Activated CD4-positive, alpha-beta memory T cell treated with anti-CD3 and anti-CD28 coated beads for 36 hours (primary cell): ENCODE measurements around the gene CPEB1. TPM values are rescaled to one million over a fixed set of nuclear protein-coding genes. Genes with fewer than 3 reads are reported as not detected.

ENCODE experiments used
- CTCF ChIA-PET: fragments of 350-600 bp; sonication (Branson Sonifier 250); formaldehyde crosslinking; loops from one replicate; lab custom pipeline; 2021; ENCODE audit warnings: antibody characterized with exemption, inconsistent platforms; lab: Charles Lee
- POLR2A ChIA-PET: fragments of 350-600 bp; sonication (Branson Sonifier 250); formaldehyde crosslinking; loops from one replicate; lab custom pipeline; 2021; ENCODE audit warnings: antibody characterized with exemption; lab: Charles Lee
- DNase-seq: peaks from one replicate; pipeline ENCODE4 v3.0.0-alpha.2; 2020
- H3K27ac Mint-ChIP-seq: one replicate; pipeline ENCODE4 v1.8.0; 2021; ENCODE audit warnings: mixed read lengths
- H3K27me3 Mint-ChIP-seq: one replicate; pipeline ENCODE4 v1.8.0; 2021; ENCODE audit warnings: mixed read lengths
- H3K36me3 Mint-ChIP-seq: one replicate; pipeline ENCODE4 v1.8.0; 2021; ENCODE audit warnings: mixed read lengths
- H3K4me1 Mint-ChIP-seq: one replicate; pipeline ENCODE4 v1.8.0; 2021; ENCODE audit warnings: low read depth, mixed read lengths
- H3K4me3 Mint-ChIP-seq: one replicate; pipeline ENCODE4 v1.8.0; 2021; ENCODE audit warnings: mild to moderate bottlenecking, mixed read lengths
- H3K9me3 Mint-ChIP-seq: one replicate; pipeline ENCODE4 v1.8.0; 2021; ENCODE audit warnings: mixed read lengths
- intact Hi-C: fragments of 100-400 bp; cut with micrococcal nuclease; formaldehyde crosslinking; loops from one replicate; pipeline ENCODE4 v1.15.1; 2023
- total RNA-seq, 2 experiments: library from RNA; stranded (reverse); gene quantifications; one replicate each; pipeline ENCODE4 v1.2.3, GENCODE V29; 2021

The CPEB1 gene
- total RNA-seq, 2 experiments from 2014 or later, result 0.07 to 0.21 TPM

DNA sequence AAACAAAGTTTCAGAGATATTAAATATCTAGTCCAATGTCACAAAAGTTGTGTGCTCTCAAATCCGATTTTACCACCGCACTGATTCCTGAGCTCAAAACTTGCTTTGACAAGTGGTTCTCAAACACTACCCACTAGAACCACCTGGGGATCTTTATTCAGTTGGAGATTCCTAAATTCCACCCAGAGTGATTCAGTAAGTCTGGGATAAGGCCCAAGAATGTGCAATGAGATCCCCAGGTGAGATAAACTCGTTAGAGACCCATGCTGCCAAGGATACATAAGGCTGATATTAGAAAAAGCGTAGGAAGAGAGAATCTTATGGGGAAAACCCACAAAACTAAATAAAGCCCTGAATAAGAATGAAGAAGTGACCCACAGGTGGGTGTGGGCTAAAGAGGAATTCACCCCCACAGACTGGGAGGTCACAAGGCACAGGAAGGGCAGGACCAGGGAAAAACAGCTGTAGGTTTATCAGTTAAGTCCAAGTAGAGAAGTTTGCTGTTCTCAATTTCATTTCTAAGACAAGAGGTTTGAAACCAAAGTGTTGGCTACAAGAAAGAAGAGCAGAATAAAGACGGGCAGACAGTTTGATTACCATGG lies 95.4 kb downstream of the CPEB1 start:
- H3K36me3 Mint-ChIP-seq, result no peaks in the 10 kb centered on the region
- POLR2A ChIA-PET, result no interaction called here
- no peak overlapping the region for H3K27ac Mint-ChIP-seq
- peaks cover 4% of the 10 kb centered on the region for H3K27me3 Mint-ChIP-seq
- H3K4me3 Mint-ChIP-seq, result no peak overlapping the region
- DNase-seq, result no peak
- intact Hi-C loops, result no loop called here
- no peaks in the 10 kb centered on the region for H3K9me3 Mint-ChIP-seq
- peaks cover 3% of the 10 kb centered on the region for H3K4me1 Mint-ChIP-seq
- CTCF ChIA-PET, result no interaction called here

DNA sequence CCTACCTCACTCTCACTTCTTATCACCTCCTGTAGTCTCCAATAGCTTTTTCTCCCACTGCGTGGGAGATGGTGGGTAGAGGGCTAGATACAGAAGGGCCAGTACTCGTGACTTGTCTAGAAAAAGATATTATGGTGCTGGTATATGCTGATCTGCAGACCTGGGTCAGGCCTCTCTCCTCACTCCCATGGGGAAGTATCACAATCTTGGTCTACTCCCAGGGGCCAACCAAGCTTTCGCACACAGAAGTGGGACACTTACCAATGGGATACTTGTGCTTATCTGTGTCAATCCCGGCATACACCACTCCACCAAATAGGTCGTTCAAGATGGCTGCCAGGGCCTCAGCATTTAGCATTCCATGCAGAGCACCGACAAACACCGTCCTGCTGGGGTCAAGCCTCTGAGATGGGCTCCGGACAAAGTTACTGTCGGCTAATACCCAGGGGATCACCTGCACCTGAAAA lies 97.9 kb downstream of the CPEB1 start:
- intact Hi-C loops, result no loop called here
- no peaks in the 10 kb centered on the region for H3K36me3 Mint-ChIP-seq

DNA sequence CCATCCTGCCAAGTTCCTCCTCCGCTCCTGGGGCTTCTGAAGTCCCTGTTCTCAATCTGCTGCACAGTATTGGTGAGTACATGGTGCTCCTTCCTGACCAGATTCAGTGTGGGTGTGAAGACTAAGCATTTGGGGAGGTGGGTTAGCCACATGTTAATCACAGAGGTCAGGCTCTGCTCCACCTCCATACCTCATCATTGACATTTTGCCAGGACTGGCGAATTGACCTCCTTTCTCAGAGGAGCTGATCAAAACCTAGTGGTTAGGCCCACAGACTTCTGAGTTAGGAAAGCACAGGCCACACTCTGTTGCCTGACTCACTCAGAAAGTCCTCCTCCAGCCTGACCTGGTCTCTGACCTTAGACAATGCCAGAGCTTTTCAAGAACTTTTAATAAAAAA lies 98.5 kb downstream of the CPEB1 start:
- CTCF ChIA-PET, result interaction anchor here (1.4 to 1.5 kb wide), 2 partner anchors 9 to 18 kb away, joined by 5 to 9 read pairs; partner anchors contain the start of gene RPS17
- POLR2A ChIA-PET, result interaction anchor here (1.2 kb wide), 1 partner anchor 8 kb away, joined by 3 read pairs; the partner anchor contains the start of gene RPS17
- Mint-ChIP-seq H3K36me3 (no peaks in the 10 kb centered on the region), H3K9me3 (no peaks in the 10 kb centered on the region), H3K27ac (no peak overlapping the region), H3K27me3 (peaks cover 6% of the 10 kb centered on the region), H3K4me1 (peaks cover 3% of the 10 kb centered on the region), H3K4me3 (no peak overlapping the region)
- DNase-seq, result peak; percentile 30
- intact Hi-C loops, result no loop called here

More for the DNA sequence above, 97.9 kb downstream of the CPEB1 start:
- H3K27ac Mint-ChIP-seq, result no peak overlapping the region
- H3K4me3 Mint-ChIP-seq, result no peak overlapping the region
- CTCF ChIA-PET, result interaction anchor here (1.4 to 1.5 kb wide), 2 partner anchors 9 to 18 kb away, joined by 5 to 9 read pairs; partner anchors contain the start of gene RPS17
- no peak for DNase-seq
- peaks cover 6% of the 10 kb centered on the region for H3K27me3 Mint-ChIP-seq
- peaks cover 3% of the 10 kb centered on the region for H3K4me1 Mint-ChIP-seq
- no peaks in the 10 kb centered on the region for H3K9me3 Mint-ChIP-seq
- POLR2A ChIA-PET, result interaction anchor here (1.2 kb wide), 1 partner anchor 9 kb away, joined by 3 read pairs; the partner anchor contains the start of gene RPS17

DNA sequence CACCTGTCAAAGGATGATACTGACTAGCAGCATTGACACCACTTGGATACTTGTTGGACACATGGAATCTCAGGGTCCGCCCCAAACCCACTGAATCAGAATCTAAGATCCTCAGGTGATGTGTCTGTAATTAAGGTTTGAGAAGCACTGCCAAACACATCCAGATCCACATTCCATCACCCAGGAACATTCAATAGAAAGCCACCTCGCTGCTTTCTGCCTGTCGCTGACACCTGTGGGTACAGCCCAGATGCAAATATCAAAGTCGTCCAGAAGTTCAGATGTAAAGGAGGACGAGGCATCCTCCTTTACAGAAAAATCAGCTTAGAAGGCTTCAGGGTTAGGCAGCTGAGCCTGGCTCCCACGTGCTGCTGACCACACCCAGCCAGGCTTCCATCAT lies 101.7 kb downstream of the CPEB1 start:
- Mint-ChIP-seq H3K4me1 (peaks cover 3% of the 10 kb centered on the region), H3K36me3 (no peaks in the 10 kb centered on the region), H3K9me3 (no peaks in the 10 kb centered on the region), H3K27ac (no peak overlapping the region), H3K27me3 (peaks cover 3% of the 10 kb centered on the region), H3K4me3 (no peak overlapping the region)
- intact Hi-C loops, result no loop called here
- ChIA-PET CTCF (no interaction called here), POLR2A (no interaction called here)
- DNase-seq, result no peak

DNA sequence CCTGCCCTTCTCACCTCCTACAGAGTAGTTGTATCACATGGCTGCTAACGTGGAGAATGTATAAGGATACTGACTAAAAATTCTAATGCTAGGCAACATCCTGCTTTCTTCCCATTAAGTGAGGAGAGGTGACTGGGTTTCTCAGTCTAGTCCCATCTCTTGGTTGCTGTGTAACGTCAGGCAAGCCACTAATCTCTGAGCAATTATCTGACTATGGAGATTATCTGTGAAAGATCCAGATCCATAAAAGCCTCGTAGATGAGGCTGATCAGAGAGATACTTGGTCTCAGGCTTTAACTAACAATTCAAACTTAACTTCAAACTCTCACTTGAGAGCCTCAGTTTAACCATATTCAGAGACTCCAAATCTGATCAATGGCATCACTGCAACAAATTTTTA lies 102.2 kb downstream of the CPEB1 start:
- intact Hi-C loops, result no loop called here
- no peak for DNase-seq
- H3K36me3 Mint-ChIP-seq, result peaks cover 2% of the 10 kb centered on the region
- peaks cover 3% of the 10 kb centered on the region for H3K4me1 Mint-ChIP-seq
- no peak overlapping the region for H3K27ac Mint-ChIP-seq
- POLR2A ChIA-PET, result no interaction called here
- no peak overlapping the region for H3K4me3 Mint-ChIP-seq
- H3K27me3 Mint-ChIP-seq, result peaks cover 2% of the 10 kb centered on the region
- CTCF ChIA-PET, result interaction anchor here (1.4 kb wide), 1 partner anchor 455 kb away, joined by 4 read pairs; no protein-coding TSS in a partner anchor
- no peaks in the 10 kb centered on the region for H3K9me3 Mint-ChIP-seq

DNA sequence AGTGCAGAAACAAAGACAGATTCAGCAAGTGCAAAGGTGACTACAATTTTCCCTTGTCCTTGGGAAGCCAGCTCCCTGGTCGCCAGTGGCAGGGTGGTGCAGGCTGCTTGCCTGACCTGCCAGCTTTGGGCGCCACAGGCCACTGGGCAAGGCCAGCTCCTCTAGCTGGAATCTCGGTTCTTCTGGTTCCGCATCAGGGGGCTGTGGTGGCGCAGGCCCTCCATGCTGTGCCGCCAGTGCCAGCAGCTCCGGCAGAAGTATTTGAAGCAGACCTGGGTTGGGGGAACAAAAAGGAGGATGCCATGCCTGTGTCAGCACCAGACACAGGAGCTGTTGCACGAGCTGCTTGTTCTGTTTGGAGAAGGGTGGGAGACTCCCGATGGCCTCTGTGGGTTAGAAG lies 102.7 kb downstream of the CPEB1 start:
- Mint-ChIP-seq H3K9me3 (no peaks in the 10 kb centered on the region), H3K4me1 (peaks cover 3% of the 10 kb centered on the region), H3K36me3 (peaks cover 8% of the 10 kb centered on the region), H3K27me3 (peaks cover 2% of the 10 kb centered on the region), H3K27ac (no peak overlapping the region), H3K4me3 (no peak overlapping the region)
- no peak for DNase-seq
- intact Hi-C loops, result loop anchor here (5.0 kb wide), 1 partner anchor 208 kb away; no protein-coding TSS in a partner anchor
- POLR2A ChIA-PET, result no interaction called here
- CTCF ChIA-PET, result interaction anchor here (1.4 to 7.0 kb wide), 2 partner anchors 13 to 455 kb away, joined by 4 to 58 read pairs; no protein-coding TSS in a partner anchor

DNA sequence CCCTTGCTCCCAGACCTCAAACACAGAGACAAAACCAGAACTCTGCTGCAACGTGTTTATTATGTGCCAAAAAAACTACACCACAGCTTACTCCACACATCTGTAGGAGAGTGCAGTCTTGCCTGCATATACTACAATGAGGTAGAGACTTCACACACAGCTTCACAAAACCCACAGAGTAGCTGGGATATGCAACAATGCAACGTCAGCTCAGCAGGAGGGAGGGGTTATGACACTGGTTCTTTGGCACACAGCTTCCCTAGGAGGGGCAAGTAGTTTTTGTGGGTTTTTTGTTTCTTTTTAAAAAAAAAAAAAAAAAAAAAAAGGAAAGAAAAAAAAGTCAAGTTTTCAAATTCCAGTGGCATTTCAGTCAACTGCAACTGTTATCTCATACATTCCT lies 104.0 kb downstream of the CPEB1 start:
- Mint-ChIP-seq H3K4me3 (no peak overlapping the region), H3K9me3 (no peaks in the 10 kb centered on the region), H3K27me3 (peaks cover 2% of the 10 kb centered on the region), H3K4me1 (peaks cover 6% of the 10 kb centered on the region), H3K27ac (no peak overlapping the region), H3K36me3 (peaks cover 21% of the 10 kb centered on the region)
- intact Hi-C loops, result loop anchor here (5.0 kb wide), 1 partner anchor 209 kb away; no protein-coding TSS in a partner anchor
- ChIA-PET POLR2A (no interaction called here), CTCF (interaction anchor here (0.9 to 7.0 kb wide), 2 partner anchors 12 to 16 kb away, joined by 3 to 58 read pairs; no protein-coding TSS in a partner anchor)
- no peak for DNase-seq

DNA sequence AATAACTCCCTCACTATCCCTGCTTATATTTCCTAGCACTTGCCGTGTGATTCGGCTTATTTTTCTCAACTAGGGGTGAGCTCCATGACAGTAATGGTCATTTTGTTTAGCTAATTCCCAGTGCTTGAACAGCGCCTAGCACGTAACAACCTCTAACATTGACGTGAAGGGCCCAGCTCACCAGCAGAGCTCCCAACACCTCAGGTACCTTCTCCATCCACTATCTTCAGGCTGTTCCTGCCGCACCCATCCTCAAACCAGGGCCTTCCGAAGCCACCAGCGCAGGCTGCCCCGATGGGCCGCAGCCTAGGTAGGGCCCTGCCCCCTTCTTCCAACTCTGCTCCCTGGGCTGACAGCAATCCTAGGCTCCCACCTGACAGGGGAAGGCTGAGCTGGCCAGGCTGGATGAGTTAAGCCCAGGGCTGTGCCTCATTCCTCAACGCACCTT lies 106.2 kb downstream of the CPEB1 start:
- Mint-ChIP-seq H3K4me3 (peak overlapping the region; percentile 98), H3K4me1 (peaks cover 26% of the 10 kb centered on the region), H3K36me3 (peaks cover 41% of the 10 kb centered on the region), H3K27ac (peak overlapping the region; percentile 88), H3K27me3 (peaks cover 2% of the 10 kb centered on the region), H3K9me3 (no peaks in the 10 kb centered on the region)
- intact Hi-C loops, result loop anchor here (1.0 to 5.0 kb wide), 7 partner anchors 11 to 470 kb away; partner anchors contain the start of genes C15orf40 and RAMAC
- ChIA-PET CTCF (interaction anchor here (0.5 to 7.0 kb wide), 11 partner anchors 10 to 470 kb away, joined by 3 to 58 read pairs (median 4); partner anchors contain the start of genes C15orf40 and RAMAC), POLR2A (interaction anchor here (0.6 to 2.3 kb wide), 9 partner anchors 8 to 471 kb away, joined by 3 to 17 read pairs (median 6); partner anchors contain the start of genes RAMAC and WHAMM)
- DNase-seq, result no peak

DNA sequence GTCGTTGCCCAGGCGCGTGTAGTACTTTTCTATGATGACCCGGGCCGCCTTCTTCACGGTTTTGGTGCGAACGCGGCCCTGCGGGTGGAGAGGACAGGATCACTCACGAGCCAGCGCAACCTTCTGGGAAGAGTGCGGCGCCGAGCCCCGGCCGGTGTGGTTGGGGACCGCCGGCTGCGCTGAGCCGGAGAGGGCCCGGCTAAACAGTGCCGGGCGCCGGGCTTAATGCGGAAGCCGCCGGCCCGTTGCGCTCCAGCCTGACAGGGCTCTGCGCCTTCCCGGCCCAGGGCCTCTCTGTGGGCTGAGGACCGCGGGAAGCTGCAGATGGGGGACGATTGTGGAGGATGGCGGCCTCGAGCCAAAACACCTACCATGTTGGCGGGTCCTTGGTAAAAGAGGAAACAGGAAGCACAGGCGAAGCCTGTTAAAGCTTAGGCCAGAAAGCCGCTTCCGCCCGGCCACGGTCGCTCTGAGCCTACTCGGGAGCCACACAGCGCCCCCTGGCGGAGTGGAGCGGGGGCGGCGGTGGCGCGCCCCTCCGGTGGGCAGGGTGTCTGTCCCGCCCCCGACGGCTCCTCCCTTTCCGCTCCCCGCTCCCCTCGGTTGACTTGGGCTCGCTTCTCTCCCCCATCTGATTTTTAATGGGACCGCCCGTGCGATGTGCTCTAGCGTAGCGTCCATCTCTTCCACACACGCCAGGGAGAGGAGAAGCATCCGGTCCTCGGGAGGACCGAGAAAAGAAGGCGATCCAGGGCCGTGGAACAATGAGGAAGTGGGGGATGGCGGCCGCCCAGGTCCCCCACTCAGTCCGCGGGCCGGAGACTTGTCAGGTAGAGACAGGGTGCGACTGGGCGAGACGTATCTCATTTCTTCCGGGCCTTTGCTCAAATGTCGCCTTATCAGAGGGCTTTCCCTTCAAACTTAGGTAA lies 106.8 kb downstream of the CPEB1 start, which contains the start of gene RPS17:
TSS of gene RPS17 (minus strand) at position 403 of the 929 bp plus-strand sequence. CDS start at position 374, 29 bp downstream.
- peaks cover 2% of the 10 kb centered on the region for H3K27me3 Mint-ChIP-seq
- peak within 1 kb of the TSS; percentile 88 for H3K27ac Mint-ChIP-seq
- peaks cover 48% of the 10 kb centered on the region for H3K36me3 Mint-ChIP-seq
- H3K4me1 Mint-ChIP-seq, result peaks cover 27% of the 10 kb centered on the region
- intact Hi-C loops, result loop anchor here (1.0 to 5.0 kb wide), 7 partner anchors 10 to 470 kb away; partner anchors contain the start of genes C15orf40 and RAMAC
- DNase-seq, result peak; percentile 98
- POLR2A ChIA-PET, result interaction anchor here (0.6 to 2.3 kb wide), 10 partner anchors 9 to 524 kb away, joined by 3 to 17 read pairs (median 5); partner anchors contain the start of genes RAMAC and WHAMM
- peak within 1 kb of the TSS; percentile 98 for H3K4me3 Mint-ChIP-seq
- CTCF ChIA-PET, result interaction anchor here (0.5 to 7.0 kb wide), 13 partner anchors 8 to 471 kb away, joined by 3 to 58 read pairs (median 5); partner anchors contain the start of gene C15orf40
- no peaks in the 10 kb centered on the region for H3K9me3 Mint-ChIP-seq

DNA sequence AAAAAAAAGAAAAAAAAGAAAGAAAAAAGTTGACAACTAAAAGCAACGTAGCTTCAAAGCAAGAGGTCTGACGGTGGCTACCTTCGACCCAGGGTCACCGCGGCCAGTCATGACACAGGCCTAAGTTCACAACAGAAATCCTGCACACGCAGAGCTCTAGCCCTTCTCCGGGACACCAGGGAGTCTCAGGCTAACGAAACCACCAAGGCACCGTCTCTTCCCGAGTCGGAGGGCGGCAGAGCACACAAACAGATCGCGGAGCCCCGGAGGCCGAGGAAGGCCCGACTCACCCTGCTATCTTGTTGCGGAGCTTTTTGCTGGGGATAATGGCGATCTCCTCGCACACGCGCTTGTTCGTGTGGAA lies 107.5 kb downstream of the CPEB1 start:
- peak overlapping the region; percentile 88 for H3K27ac Mint-ChIP-seq
- intact Hi-C loops, result loop anchor here (1.0 to 5.0 kb wide), 7 partner anchors 9 to 471 kb away; partner anchors contain the start of genes C15orf40 and RAMAC
- peaks cover 51% of the 10 kb centered on the region for H3K36me3 Mint-ChIP-seq
- H3K4me3 Mint-ChIP-seq, result peak overlapping the region; percentile 98
- no peaks in the 10 kb centered on the region for H3K9me3 Mint-ChIP-seq
- POLR2A ChIA-PET, result interaction anchor here (1.0 to 2.3 kb wide), 6 partner anchors 8 to 525 kb away, joined by 3 to 17 read pairs (median 6); partner anchors contain the start of gene RAMAC
- CTCF ChIA-PET, result interaction anchor here (1.0 to 7.0 kb wide), 8 partner anchors 9 to 472 kb away, joined by 3 to 58 read pairs (median 6); partner anchors contain the start of gene C15orf40
- peak; percentile 19 for DNase-seq
- peaks cover 27% of the 10 kb centered on the region for H3K4me1 Mint-ChIP-seq
- no peaks in the 10 kb centered on the region for H3K27me3 Mint-ChIP-seq
